Medulla oblongata (tissue), 1 donor: ENCODE measurements around the gene PRCD.
"Not testable (repeated sequence)": the region's sequence is repeated elsewhere in the genome, so short reads cannot be mapped to it uniquely, and the experiment has no call there.

Source experiments
- DNase-seq: peaks from one replicate; pipeline ENCODE4 v3.0.0-alpha.2; 2015; ENCODE audit errors: extremely low spot score

The PRCD gene

DNA sequence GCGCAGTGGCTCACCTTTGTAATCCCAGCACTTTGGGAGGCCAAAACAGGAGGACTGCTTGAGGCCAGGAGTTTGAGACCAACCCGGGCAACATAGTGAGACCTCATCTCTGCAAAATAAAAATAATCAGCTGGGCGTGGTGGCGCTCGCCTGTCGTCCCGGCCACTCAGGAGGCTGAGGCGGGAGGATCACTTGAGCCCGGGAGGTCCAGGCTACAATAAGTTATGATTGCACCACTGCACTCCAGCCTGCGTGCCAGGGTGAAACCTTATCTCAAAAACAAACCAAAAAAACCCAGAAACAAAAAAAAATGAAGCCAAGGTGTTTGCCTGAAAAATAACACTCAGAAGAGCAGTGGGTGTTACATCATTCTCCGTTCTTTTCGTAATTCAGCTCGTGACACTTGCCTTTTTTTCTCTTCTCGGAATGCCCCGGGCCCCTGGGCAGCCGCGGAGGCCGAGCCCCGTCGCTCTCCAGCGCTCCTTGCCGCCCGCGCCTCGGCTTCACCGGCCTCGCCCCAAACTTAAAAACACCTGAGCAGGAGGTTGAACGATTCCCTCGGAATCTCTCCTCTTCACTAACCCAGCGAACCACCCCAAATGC lies 17.0 kb downstream of the PRCD start:
- DNase-seq: no peak

DNA sequence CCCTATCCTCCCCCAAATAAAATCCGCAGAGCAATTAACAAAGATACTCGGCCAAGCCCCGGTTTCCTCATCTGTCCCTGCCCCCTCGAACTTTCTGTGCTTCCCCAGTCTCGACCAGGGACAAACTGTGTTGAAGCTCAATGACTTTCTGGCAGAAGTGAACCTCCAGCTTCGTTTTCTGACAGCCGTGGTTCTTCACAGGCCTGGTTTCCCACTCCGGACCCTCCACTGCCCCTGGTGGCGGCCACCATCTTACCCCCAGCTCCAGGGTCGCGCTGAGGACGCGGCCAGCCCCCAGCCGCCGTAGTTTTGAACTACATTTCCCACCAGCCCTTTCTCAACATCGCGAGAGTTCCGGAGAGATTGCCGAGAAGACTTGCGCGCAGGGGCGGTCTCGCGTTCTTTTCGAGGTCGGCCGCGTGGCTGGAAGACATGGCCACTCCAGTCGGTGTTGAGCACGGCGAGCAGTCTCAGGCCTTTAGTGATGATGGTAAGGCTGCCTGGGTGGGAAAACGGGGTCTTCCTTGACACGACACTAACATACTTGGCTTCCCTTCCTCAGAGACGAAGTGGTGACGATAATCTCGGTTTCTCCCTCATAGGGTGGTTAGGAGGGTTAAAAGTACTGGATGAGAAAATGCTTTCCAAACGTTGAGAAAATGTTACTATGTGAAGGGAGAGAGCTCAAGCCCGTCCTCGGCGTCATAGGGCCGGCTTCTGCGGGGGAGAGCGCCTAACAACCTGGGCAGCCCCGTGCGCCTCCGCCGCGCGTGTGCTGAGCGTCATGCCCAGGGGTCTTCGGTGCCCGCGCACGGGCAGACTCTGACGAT lies 17.7 kb downstream of the PRCD start:
- peak; percentile 95 for DNase-seq

DNA sequence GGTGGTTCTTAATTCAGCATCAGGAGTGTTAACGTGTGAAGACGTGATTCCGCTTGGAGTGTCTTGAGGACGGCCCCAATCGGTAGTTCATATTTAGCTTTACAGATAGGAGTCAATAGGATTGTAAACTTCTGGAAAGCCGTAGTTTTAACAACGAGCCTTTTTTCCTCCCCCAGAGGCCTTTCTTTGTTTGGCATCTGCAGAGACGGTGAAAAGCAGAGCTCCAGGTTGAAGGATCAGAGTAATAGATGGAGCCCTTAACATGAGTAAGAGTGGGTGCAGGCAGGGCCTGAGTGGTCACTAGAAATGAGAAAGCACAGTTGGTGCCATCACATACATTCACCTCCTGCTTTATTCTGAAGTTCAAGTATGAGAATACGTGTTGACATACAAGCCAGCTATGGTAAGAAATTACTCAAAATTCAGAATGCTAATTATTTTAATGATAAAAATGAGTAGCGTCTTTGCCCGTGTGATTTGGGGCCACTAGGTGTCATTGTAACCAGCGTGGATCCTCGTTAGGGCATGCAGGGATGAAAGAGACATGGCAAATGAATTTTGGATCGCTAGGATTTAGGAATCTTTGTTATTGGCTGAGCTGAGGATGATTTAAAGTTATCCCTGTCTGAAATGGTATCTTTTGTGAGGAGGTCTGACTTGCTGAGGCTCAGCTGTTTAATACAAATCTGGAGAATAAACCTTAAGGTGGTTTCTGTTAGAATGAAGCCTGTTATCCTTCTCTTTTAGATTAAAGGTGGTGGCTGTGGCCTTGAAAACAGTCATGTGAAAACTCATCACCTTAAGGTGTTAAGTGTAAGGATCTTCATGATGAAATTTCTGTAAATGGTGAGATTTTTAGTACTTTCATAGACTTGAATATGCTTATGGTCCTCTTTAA lies 18.6 kb downstream of the PRCD start:
- DNase-seq: peak; percentile 58

DNA sequence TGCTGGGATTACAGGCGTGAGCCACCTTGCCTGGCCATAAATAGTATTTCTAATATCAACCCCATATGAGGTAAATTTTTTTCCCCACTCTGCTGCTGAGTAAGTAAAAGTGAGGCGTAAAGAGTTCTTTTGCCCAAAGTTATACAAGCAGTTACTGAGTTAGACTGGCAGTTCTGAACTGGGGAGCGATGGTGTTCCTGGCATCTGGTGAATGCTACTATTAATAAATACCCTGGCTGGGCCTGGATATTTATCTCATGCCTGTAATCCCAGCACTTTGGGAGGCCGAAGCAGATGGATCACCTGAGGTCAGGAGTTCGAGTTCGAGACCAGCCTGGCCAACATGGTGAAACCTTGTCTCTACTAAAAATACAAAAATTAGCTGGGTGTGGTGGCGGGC lies 19.6 kb downstream of the PRCD start:
- DNase-seq: not testable (repeated sequence)

DNA sequence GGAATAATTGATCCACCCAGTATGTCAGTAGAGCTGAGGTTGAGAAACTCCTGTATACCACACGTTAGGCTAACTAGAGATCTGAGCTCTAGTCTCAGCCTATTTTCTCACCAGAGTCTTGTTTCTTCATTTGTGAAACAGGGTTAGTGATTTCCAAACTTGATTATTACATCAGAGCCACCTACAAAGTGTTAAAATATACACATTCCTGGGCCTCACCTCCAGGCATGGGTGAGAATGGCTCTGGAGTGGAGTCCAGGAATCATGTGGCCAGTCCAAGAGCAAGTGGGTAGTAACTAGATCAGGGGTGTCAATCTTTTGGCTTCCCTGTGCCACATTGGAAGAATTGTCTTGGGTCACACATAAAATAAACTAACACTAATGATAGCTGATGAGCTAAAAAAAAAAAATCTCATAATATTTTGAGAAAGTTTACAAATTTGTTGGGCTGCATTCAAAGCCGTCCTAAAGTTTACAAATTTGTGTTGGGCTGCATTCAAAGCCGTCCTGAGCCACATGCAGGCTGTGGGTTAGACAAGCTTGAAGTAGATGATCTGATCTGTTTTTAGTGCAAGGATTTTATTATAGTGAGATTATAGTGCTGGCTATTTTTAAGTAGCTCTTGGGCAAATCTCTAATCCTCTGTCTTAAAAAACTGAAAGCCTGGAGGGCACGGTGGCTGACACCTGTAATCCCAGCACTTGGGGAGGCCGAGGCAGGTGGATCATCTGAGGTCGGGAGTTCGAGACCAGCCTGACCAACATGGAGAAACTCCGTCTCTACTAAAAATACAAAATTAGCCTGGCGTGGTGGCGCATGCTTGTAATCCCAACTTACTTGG lies 20.4 kb downstream of the PRCD start:
- no peak for DNase-seq

DNA sequence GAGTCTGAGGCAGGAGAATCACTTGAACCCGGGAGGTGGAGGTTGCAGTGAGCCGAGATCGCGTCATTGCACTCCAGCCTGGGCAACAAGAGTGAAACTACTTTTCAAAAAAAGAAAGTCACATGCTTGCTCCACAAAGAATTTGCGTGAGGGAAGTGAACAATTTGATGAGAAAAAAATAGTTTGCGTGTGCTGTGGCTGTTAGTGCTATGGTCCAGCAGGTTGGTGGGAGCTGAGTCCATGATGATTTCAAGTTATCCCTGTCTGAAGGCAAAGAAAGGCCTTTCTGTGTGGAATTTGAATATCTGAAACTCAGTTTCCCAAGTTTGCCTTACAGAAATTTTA lies 21.0 kb downstream of the PRCD start:
- DNase-seq: no peak

DNA sequence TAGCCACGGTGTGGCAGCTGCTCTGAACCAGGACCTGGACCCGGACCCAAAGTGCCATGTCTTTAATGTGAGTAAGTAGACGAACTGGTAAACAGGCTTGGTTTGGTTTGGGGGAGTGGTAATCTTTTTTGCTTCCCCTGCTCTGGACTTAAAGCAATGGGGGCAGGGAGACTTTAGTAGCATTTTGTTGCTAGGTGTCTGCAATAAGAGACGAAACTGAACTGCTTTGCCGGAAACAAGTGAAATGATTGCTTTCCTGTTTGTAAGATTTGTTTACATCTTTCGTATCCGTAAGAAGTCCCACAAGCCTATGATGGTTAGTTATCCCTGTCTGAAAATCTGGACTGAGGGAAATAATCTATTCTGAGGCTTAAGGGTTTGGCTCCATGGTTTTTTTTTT lies 21.5 kb downstream of the PRCD start:
- no peak for DNase-seq

DNA sequence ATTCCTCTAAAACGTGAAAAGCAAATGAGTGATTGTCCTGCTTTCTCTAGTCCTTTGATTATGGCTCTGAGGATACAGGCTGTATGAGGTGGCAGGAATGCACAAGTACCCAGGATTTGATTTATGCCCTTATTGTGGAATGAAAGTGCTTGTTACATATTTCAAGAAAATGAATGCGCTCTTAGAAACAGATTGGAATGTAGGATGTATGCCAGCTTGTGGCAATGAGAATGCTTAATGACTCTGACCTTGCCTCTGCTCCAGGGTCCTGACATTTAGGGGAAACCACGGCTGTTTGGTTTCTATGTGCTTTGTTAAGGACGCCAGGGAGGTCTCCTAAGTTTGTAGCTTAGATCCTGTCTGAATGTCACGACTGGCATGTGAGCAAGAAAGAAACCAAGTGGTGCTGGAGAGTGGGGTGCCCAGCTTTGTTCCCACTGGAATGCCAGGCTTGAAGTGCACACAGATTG lies 22.0 kb downstream of the PRCD start:
- DNase-seq: no peak

DNA sequence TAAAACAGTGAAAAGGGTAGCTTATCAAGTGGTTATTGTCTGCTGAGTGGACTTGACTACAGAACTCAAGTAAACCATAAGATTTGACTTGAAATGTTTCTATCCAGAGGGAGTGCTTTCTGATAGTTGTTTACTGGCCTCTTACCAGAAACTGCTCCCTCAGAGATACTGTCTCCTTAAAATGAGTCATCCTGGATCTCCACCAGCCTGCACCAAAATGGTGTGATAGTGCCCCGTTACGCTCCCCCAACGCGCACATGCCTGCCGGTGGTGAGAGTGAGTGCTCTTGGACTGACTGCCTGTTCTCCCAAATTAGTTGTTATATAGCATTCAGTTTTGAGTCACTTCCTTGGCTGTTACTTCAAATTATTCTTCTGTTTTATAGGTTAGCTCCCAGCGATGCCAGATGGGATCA lies 22.9 kb downstream of the PRCD start:
- no peak for DNase-seq

DNA sequence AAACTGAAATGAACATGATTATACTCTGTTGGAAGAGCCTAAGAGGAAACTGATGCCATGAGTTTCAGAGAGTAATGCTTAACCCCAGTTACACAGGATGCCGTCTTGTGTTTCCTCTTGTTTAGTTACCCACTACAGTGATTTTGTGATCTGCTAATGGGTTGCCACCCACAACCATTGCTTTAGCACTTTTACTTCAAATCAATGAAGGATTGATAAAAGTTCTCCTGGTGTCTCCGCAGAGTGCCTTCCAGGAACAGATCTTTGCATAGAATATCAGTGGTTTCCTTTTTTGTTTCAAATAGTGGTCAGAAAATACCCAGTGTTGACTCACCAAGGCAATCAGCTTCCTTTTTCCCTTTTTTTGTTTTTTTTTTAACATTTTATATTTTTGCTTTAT lies 23.5 kb downstream of the PRCD start:
- not testable (repeated sequence) for DNase-seq

DNA sequence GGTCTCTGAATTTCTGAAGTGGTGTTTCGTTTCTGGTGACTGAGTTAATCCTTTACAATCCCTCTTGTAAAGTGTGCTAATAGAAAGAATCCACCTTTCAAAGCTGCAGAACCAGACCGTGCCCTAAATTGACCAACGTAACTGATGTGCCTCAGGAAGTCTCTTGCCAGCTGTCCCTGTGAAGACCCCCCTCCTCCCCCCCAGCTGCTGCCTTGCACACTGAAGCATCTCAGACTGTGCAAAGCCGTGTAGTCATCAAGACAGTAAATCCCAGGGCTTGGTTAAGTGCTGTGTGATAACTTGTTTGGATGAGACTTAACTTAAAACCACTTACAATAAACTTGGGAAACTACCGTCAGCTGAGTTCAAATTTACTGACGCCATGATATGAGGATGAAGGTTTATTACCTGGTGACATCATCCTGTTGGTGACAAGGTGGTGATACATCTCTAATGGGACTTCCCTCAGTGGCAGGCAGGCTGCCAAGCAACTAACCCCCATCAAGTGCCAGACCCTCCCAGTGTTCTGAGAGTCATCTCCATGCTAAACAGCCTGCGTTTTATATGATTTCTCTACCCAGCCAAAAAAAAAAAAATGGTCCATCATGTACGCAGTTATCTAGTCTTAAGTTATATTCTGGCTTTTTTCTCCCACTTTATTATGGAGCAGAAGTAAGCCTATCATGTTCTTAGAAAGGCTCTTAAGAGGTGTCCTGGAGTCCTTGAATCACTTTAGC lies 25.3 kb downstream of the PRCD start:
- DNase-seq: not testable (repeated sequence)

DNA sequence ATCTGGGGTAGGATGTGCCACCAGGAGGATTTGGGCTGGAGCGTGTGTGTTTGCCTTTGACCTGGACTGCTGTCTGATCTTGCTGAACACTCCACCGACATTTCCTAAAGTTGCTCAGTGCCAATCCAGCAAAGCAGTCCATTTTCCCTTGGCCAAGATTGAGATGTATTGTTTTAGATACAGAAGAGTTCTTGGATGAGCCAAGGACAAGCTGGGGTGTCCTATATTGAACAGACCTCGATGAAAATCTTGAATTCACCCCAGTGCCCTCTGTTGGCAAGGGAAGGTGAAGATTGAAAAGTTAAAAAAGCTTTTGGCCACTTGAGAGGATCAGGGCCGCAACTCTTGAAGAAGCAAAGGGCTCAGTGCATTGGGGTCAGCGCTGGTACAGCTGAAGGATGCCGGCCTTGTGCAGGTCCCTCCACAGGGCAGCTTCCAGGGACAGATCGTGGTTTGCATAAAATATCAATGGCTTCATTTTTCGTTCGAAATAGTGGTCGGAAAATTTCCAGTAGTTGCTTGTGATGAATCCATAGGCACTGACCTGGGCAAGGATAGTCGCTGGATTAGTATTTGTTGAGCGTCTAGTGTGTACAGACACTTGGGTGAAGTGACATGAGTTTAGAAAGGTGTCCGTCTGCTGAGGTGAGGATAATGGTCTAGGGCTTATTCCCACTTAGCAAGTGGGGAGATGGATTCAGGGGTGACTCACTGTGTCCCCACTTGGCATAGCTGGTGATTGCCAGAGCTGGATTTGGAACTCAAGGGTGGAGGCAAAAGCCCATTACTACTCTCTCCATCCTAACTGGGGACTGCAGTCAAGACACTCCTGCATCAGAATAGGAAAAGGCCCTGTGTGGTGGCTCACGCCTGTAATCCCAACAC lies 26.1 kb downstream of the PRCD start:
- no peak for DNase-seq

DNA sequence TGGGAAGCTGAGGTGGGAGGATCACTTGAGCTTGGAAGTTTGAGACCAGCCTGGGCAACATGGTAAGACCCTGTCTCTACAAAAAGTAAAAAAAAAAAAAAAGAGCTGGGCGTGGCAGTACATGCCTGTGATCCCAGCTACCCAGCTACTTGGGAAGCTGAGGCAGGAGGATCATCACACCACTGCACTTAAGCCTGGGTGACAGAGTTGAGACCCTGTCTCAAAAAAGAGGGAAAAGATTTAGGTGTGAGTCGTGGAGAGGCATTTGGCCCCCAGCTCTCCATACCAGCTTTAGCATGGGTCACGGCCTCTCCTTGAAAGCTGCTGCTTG lies 26.7 kb downstream of the PRCD start:
- no peak for DNase-seq

DNA sequence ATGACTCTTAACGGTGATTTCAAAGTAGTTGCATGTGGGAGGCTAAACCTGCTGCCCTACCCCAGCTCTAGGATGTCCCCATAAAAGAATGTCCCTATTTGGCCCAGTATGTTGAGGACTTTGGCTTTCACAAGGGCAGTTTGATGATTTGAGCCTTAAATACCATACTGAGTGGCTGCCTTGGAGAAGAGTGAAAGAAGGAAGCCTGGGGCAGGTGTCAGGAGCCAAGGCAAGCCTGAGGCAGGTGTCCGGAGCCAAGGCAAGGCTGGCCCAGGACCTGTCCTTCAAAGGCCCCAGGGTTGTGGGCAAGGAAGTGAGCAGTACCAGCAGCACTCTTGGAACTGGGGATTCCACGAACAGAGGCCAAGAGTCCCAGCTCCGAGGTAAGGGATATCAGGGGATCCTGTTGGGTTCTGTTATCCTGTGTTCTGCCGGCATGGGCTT lies 27.2 kb downstream of the PRCD start:
- DNase-seq: no peak

DNA sequence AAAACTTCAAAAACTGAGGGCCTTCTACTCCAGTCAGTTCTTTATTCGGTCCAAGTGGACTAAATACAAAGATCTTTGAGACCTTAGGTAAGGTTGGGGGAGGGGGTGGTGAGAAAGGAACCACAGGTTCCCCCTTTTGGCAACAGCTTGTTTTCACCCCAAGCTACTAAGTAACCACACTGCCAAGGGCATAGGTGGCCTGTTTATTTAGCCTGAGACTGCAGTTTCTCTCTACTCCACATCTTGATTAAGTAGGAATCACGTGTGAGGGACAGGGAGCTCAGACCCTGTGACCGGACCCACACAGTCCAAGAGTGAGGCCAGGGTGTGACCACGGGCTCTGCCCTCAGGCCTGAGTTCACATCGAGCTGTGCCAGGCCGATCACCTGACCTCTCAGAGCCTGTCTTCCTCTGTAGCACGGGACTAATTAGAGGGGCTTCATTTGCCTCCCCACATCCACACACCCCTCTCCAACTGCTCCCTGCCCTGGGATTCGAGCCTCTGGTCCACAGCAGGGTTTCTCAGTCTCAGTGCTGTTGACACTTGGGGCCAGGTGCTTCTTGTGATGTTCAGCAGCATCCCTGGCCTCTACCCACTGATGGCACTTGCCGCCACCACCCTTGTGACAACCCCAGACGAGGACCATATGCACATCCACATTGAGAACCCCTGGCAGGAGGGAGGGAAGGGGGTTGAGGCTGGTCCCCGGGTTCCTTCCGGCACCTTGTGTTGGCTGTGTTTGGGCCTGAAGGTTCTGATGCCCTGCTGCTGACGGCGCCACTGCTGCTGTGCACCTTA lies 28.0 kb downstream of the PRCD start:
- DNase-seq: no peak

DNA sequence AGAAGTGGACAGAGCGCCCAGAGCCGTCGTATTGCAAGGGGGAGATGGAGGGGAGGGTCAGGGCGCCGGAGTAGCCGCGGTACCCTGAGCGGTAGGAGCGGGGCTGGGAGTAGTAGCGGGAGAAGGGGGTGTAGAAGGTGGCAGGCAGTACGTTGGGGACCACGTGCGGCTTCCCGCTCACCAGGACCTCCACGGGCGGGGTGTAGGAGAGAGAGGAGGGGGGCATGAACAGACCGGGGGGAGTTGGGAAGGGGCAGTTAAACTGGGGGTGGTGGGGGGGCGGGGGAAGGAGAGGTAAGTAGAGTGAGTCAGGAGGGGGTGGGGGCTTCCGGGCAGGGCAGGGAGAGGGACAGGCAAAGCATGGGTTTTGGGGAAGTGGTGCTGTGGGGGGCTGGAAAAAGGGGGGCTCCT lies 29.0 kb downstream of the PRCD start:
- DNase-seq: no peak

DNA sequence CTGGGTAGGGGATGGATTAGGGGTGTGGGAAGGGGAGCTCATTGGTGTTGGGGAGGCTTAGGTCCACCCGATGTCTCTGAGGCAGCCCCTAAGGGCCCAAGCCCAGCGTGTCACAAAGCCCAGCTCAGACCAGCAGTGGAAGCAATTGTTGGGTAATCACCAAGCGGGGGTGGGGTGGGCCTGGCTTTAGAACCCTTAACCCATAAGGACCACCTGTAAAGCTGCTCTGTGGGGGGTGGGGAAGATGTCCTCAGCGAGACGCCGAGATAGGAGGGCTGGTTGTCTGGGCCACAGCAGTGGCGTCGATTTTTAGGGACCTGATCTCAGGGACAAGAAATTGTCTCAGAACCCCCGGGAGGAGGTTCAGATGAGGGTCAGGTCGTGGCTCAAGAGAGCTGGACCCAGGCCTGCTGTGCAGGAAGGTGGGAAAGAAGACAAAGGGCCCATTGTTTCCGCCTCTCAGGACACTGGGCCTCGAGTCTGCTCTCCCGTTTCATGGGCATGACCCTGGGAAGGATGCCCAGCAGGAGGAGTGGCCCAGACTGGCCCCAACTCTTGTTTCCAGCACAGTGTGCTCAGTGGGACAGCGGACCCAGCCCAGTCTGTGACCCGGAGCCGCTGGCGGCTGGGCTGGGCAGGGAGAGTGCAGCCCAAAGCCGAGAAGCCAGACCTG lies 29.9 kb downstream of the PRCD start:
- DNase-seq: peak; percentile 93

DNA sequence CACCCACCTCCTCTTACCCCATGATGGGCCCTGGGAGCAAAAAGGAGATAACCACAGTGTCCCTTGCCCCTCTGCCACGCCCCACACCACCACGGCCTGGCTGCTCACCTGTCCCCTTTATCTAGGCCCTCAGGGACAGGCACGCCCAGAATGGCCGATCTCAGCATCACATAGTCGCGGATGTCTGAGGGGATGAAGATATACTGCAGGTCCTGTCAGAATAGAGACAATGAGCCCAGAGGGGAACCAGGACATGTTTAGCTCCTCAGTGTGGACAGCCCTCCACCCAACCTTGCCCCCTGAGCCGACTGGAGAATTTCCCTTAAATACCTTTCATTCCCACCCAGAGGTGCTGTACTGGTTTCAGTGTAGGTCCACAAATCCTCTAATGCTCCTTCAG lies 30.6 kb downstream of the PRCD start:
- no peak for DNase-seq
